ENCODE data around the gene KNDC1.

- TF ChIP-seq POLR2AphosphoS5 (IDR thresholded peaks at IDR 0.05; ENCODE audit: low read depth) (no peak), EZH2 (IDR thresholded peaks at IDR 0.05; ENCODE audit: low read depth, unreplicated experiment) (no peak), CTCF (conservative IDR thresholded peaks at IDR 0.05; ENCODE audit: low read depth in 2 of 2) (no peak), CREB1 (CRISPR knock-in tag; IDR thresholded peaks at IDR 0.05; ENCODE audit: low read depth) (no peak), EZH2phosphoT487 (IDR thresholded peaks at IDR 0.05; ENCODE audit: unreplicated experiment) (no peak), STAT1 (IDR thresholded peaks at IDR 0.05; ENCODE audit: unreplicated experiment) (no peak), REST (IDR thresholded peaks at IDR 0.05; ENCODE audit: unreplicated experiment) (no peak), JUNB (IDR thresholded peaks at IDR 0.05; ENCODE audit: unreplicated experiment) (no peak), NANOG (IDR thresholded peaks at IDR 0.05; ENCODE audit: borderline replicate concordance) (no peak)
Observed at GRCh38 chr10:133272301-133272963, 112.4 kb downstream of the KNDC1 start.

All from GM23338 (cell line).